ENCODE measurements around the gene NDUFA12.

GRCh38 chr12:94979941-94980340 is 23.6 kb downstream of the NDUFA12 start:
- no peak for TF ChIP-seq CTCF (IDR thresholded peaks at IDR 0.05)
- TF ChIP-seq POLR2A (IDR thresholded peaks at IDR 0.05): no peak
- no peak for TF ChIP-seq POLR2AphosphoS5 (IDR thresholded peaks at IDR 0.05)
